ENCODE results near the gene CHD5.

The CHD5 gene

DNA sequence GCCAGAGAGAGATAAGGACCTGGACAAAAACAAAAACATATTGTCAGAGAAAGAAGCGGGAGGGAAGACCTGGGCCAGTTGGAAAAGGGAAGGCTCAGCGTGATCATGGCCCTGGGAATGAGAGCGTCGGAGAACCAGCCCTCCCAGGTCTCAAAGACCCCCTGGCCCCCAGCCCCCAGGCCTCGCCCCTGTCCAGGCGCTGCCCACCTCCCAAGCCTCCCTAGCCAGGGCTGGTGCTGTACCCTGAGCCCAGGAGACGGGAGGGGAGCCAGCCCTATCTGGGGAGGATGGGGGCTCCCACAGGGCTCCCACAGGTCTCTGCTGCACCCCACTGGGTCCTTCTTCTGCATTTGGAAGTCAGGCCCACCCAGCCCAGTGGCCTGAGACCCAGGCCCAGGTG lies 15.1 kb downstream of the CHD5 start:
- no peaks in the 10 kb centered on the region for H3K79me2 ChIP-seq
- H2AFZ ChIP-seq = no peak overlapping the region
- H3K4me2 ChIP-seq (ENCODE audit: low read length) = no peak overlapping the region
- no peak overlapping the region for H3K4me3 ChIP-seq (ENCODE audit: low read depth, low read length)
- H3K27ac ChIP-seq = no peak overlapping the region
- no peaks in the 10 kb centered on the region for H3K4me1 ChIP-seq
- no peak overlapping the region for H3K9ac ChIP-seq
- no peaks in the 10 kb centered on the region for H3K36me3 ChIP-seq (ENCODE audit: control insufficient read depth, insufficient read depth, low read length)
- H3K27me3 ChIP-seq (ENCODE audit: control insufficient read depth, insufficient read depth, low read length) = no peaks in the 10 kb centered on the region
- TF ChIP-seq, protein P1, sequence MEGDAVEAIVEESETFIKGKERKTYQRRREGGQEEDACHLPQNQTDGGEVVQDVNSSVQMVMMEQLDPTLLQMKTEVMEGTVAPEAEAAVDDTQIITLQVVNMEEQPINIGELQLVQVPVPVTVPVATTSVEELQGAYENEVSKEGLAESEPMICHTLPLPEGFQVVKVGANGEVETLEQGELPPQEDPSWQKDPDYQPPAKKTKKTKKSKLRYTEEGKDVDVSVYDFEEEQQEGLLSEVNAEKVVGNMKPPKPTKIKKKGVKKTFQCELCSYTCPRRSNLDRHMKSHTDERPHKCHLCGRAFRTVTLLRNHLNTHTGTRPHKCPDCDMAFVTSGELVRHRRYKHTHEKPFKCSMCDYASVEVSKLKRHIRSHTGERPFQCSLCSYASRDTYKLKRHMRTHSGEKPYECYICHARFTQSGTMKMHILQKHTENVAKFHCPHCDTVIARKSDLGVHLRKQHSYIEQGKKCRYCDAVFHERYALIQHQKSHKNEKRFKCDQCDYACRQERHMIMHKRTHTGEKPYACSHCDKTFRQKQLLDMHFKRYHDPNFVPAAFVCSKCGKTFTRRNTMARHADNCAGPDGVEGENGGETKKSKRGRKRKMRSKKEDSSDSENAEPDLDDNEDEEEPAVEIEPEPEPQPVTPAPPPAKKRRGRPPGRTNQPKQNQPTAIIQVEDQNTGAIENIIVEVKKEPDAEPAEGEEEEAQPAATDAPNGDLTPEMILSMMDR (IDR thresholded peaks at IDR 0.05) = no peak
- no peaks in the 10 kb centered on the region for H3K9me3 ChIP-seq (ENCODE audit: control insufficient read depth, low read length)

DNA sequence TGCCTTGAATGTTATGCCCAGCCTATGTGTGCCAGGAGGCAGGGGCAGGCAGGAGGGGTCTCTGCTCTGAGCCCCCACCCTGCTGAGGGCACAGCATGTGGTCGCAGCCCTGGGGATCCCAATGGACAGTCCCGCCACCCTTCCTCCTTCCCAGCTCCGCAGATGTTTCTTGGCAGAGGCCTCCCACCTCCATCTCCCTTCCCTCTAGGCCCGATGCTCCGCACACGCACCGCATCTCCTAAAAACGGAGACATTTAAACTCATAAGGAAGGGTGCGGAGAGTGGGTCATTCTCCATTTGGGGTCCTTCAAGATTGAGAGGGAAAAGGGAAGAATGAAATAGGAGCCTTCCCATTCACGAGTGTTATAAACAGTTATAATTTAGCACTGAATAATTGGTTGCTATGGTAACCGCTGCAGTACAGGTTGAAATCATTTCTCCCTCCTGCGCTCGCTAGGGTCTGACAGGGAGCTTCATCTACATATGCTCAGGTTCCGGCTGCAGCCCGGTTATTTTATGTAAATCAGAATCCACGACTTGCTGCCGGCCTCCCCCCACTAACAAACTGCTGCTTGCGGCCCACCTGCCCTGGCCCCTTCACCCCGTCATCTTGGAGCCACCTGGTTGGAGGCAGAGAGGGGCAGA lies 16.0 kb downstream of the CHD5 start:
- H3K9ac ChIP-seq = no peak overlapping the region
- H3K79me2 ChIP-seq = no peaks in the 10 kb centered on the region
- TF ChIP-seq, protein P1 (IDR thresholded peaks at IDR 0.05) = no peak
- H3K36me3 ChIP-seq (ENCODE audit: control insufficient read depth, insufficient read depth, low read length) = no peaks in the 10 kb centered on the region
- H3K9me3 ChIP-seq (ENCODE audit: control insufficient read depth, low read length) = no peaks in the 10 kb centered on the region
- no peaks in the 10 kb centered on the region for H3K4me1 ChIP-seq
- no peaks in the 10 kb centered on the region for H3K27me3 ChIP-seq (ENCODE audit: control insufficient read depth, insufficient read depth, low read length)
- no peak overlapping the region for H3K27ac ChIP-seq
- H3K4me2 ChIP-seq (ENCODE audit: low read length) = no peak overlapping the region
- H3K4me3 ChIP-seq (ENCODE audit: low read depth, low read length) = no peak overlapping the region
- H2AFZ ChIP-seq = no peak overlapping the region

DNA sequence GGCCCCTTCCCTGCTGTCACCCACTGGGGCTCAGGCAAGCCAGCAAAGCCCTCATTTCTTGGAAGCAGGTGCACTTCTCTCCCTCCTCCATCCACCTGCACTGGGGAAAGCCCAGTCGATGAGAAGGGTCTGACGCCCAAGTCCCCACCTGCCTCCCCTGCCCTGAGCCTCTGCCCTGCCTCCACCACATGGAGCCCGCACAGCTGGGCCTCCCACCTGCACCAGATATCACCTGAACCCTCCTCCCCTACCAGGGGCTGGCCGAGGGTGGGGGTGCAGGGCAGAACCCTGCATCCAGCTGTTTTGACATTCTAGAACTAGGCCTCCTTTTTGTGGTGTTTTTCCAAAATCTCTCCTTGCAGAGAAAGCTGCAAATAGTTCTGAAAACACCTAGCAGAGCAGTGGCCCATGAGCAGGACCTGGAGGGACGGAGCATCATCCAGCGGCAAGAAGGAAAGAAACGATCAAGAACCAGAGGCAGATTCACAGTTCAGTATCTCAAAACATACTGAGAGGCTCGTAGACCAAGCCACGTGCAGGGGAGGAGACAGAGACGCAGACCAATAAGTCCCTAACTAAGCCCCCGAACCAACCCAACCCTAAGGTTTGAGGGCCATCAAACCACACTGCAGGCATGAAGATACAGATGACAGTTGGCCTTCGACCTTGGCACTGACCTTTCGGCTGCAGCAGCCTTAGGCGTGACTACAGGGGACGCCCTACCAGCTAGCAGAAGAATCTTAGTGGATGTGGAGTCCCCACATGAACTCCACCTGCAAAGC lies 16.7 kb downstream of the CHD5 start:
- Histone ChIP-seq H3K79me2 (no peaks in the 10 kb centered on the region), H3K9me3 (ENCODE audit: control insufficient read depth, low read length) (no peaks in the 10 kb centered on the region), H3K27ac (no peak overlapping the region), H3K9ac (no peak overlapping the region), H2AFZ (no peak overlapping the region), H3K4me2 (ENCODE audit: low read length) (no peak overlapping the region), H3K4me3 (ENCODE audit: low read depth, low read length) (no peak overlapping the region), H3K4me1 (no peaks in the 10 kb centered on the region), H3K27me3 (ENCODE audit: control insufficient read depth, insufficient read depth, low read length) (no peaks in the 10 kb centered on the region), H3K36me3 (ENCODE audit: control insufficient read depth, insufficient read depth, low read length) (no peaks in the 10 kb centered on the region)
- TF ChIP-seq, protein P1 (IDR thresholded peaks at IDR 0.05) = no peak

DNA sequence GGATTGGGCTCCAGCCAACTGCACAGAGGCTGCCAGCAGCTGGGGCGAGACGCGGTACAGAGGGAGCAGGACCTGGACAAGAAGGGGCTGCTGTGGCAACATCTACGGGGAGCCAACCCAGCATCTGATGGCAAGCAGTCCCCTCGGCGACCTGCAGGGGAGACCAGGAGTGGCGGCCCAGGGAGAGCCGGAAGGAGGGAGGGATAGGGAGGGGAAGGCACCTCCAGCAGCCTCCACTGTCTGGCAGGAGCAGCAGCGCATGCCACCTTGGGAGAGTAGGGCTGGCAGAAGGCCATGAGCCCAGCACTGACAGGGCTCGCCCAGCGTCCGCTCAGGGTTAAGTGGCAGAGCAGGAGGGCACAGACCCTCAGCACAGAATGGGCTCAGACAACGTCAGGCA lies 17.3 kb downstream of the CHD5 start:
- Histone ChIP-seq H3K4me2 (ENCODE audit: low read length) (no peak overlapping the region), H3K79me2 (no peaks in the 10 kb centered on the region), H2AFZ (no peak overlapping the region), H3K9ac (no peak overlapping the region), H3K27me3 (ENCODE audit: control insufficient read depth, insufficient read depth, low read length) (no peaks in the 10 kb centered on the region), H3K4me3 (ENCODE audit: low read depth, low read length) (no peak overlapping the region), H3K9me3 (ENCODE audit: control insufficient read depth, low read length) (no peaks in the 10 kb centered on the region), H3K36me3 (ENCODE audit: control insufficient read depth, insufficient read depth, low read length) (no peaks in the 10 kb centered on the region), H3K27ac (no peak overlapping the region), H3K4me1 (peaks cover 4% of the 10 kb centered on the region)
- TF ChIP-seq, protein P1 (IDR thresholded peaks at IDR 0.05) = no peak

Measured in parathyroid adenoma (tissue), 2 donors.